Kidney epithelial cell (primary cell): ENCODE data around the gene TMEM217. TPM values are rescaled to one million over a fixed set of nuclear protein-coding genes. Genes with fewer than 3 reads are reported as not detected.
A peak's percentile ranks its signal among the peaks of the same experiment; 100 is the strongest.

Source experiments
- DNase-seq: peaks from one replicate; pipeline ENCODE4 v3.0.0-alpha.2; 2010; ENCODE audit warnings: low read depth
- H3K27me3 ChIP-seq: 2 replicates; pipeline ENCODE4 v1.6.0; 2011; ENCODE audit warnings: low read length; ENCODE audit not compliant: control insufficient read depth, insufficient read depth
- H3K36me3 ChIP-seq: 2 replicates; pipeline ENCODE4 v1.5.1; 2011; ENCODE audit warnings: low read length; ENCODE audit not compliant: control insufficient read depth, insufficient read depth
- H3K4me3 ChIP-seq: 2 replicates; pipeline ENCODE4 v1.5.1; 2011; ENCODE audit warnings: low read depth, mild to moderate bottlenecking, control low read depth, low read length
- total RNA-seq: library from RNA; depleted of rRNA; stranded (reverse); fragments of >200 nt; gene quantifications from 2 replicates; pipeline ENCODE4 v1.2.3, GENCODE V29; 2015
- TF ChIP-seq, protein P1 (sequence below): IDR thresholded peaks from 2 replicates; pipeline ENCODE4 v1.5.1; 2011; ENCODE audit warnings: mild to moderate bottlenecking, moderate library complexity, low read length, control low read depth, inconsistent platforms; ENCODE audit not compliant: insufficient read depth, poor library complexity, severe bottlenecking

The TMEM217 gene
- total RNA-seq, 1 donor from 2014 or later: 2.0 TPM

DNA sequence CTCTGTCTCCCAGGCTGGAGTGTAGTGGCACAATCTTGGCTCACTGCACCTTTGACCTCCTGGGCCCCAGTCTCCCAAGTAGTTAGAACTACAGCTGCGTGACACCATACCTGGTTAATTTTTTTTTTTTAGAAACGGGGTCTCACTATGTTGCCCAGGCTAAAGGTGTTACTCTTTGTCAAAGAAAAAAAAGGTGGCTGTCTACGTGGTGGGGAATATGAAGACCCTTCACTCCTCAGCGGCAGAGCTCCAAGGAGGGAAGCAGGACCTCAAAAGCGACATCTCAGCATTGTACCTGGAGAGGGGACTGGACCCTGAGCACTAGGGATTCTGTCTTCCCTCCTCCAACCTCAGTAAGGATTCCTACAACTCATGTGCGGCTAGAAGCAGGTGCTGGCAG lies 16.8 kb downstream of the TMEM217 start:
- no peaks in the 10 kb centered on the region for H3K36me3 ChIP-seq
- H3K27me3 ChIP-seq: no peaks in the 10 kb centered on the region
- no peak for DNase-seq
- H3K4me3 ChIP-seq: no peak overlapping the region
- TF ChIP-seq, protein P1, sequence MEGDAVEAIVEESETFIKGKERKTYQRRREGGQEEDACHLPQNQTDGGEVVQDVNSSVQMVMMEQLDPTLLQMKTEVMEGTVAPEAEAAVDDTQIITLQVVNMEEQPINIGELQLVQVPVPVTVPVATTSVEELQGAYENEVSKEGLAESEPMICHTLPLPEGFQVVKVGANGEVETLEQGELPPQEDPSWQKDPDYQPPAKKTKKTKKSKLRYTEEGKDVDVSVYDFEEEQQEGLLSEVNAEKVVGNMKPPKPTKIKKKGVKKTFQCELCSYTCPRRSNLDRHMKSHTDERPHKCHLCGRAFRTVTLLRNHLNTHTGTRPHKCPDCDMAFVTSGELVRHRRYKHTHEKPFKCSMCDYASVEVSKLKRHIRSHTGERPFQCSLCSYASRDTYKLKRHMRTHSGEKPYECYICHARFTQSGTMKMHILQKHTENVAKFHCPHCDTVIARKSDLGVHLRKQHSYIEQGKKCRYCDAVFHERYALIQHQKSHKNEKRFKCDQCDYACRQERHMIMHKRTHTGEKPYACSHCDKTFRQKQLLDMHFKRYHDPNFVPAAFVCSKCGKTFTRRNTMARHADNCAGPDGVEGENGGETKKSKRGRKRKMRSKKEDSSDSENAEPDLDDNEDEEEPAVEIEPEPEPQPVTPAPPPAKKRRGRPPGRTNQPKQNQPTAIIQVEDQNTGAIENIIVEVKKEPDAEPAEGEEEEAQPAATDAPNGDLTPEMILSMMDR: no peak

DNA sequence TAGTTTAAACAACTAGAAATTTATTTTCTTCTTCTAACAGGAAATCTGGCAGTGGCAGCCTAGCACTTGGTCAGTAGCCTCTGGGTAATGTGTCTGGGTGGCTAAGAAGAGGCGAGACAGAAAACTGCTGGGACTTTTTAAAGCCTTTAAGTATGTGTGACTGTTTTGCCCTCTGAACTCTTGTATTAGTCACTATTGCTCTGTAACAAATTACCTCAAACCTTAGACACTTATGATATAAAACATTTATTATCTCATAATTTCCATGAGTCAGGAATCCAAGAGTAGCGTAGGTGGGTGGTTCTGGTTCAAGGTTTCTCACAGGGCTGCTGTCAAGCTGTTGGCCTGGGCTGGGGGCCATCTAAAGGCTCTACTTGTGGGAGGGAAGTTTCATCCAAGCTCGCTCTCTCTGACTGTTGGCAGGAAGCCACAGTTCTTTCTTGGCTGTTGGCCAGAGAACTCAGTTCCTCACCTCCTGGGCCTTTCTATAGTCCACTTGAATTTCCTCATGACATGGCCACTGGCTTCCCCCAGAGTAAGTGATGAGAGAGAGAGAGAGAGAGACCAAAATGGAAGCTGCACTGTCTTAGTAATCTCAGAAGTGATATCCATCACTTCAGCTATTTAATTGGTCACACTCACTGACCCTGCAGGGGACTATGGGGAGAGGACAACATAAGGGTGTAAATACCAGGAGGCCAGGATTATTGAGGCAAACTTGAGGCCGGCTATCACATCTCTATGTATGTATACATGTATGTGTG lies 17.8 kb downstream of the TMEM217 start:
- TF ChIP-seq, protein P1: no peak
- H3K36me3 ChIP-seq: no peaks in the 10 kb centered on the region

DNA sequence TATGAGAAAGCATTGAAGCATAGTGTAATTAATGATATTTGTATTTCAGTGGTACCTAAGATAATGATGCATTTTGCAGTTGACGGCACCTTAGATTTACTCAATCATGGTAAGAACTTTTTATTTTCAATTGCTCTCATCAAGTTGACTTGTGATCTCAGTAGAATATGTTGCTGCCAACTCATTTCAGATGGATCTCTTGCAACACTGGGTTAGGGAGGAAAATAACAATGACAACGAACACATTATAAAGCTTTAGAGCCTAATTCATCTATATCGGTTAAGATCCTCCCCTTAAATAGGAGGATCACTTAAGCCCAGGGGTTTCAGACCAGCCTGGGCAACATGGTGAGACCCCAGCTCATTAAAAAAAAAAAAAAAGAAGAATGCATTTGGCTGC lies 18.4 kb downstream of the TMEM217 start:
- Histone ChIP-seq H3K27me3 (no peaks in the 10 kb centered on the region), H3K4me3 (no peak overlapping the region), H3K36me3 (no peaks in the 10 kb centered on the region)
- no peak for DNase-seq
- TF ChIP-seq, protein P1: no peak

More for the DNA sequence above, 17.8 kb downstream of the TMEM217 start:
- Histone ChIP-seq H3K4me3 (no peak overlapping the region), H3K27me3 (no peaks in the 10 kb centered on the region)
- peak; percentile 94 for DNase-seq

DNA sequence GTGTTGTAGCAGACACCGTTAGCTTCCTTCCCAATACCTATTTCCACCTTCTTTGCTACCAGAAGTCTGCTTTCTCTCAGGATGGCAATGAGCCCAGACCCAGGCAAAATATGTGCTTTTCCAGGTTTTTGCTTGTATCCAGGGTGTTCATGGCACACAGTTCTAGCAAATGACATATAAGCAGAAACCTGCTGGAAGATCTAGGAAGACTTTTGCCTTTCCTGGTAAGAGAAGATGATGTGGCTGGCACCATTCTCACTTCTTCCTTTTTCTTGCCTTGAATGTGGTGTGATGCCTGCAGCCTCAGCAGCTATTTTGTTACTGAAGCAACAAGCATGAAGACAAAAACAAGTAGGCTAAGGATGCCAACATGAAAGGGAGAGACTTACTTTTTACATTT lies 19.6 kb downstream of the TMEM217 start:
- no peaks in the 10 kb centered on the region for H3K36me3 ChIP-seq
- no peaks in the 10 kb centered on the region for H3K27me3 ChIP-seq
- TF ChIP-seq, protein P1: no peak
- no peak for DNase-seq
- H3K4me3 ChIP-seq: no peak overlapping the region

DNA sequence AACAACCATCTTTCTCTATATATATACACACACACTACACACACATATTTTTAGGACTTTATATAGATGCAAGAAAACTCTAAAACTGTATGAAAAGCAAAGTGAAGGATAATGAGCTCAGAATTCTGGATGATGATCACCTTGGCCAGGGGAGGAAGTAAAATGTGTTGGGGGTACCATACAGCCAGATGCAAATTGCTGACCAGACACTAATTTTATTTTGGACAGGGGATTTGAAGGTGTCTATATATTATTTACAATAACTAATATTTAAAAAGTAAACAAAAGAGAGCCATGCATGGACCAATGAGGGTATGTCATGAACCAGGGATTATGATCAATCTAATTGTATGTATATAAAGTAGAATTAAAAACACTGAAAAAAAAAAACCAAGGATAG lies 20.2 kb downstream of the TMEM217 start:
- TF ChIP-seq, protein P1: no peak
- Histone ChIP-seq H3K36me3 (no peaks in the 10 kb centered on the region), H3K27me3 (no peaks in the 10 kb centered on the region)

DNA sequence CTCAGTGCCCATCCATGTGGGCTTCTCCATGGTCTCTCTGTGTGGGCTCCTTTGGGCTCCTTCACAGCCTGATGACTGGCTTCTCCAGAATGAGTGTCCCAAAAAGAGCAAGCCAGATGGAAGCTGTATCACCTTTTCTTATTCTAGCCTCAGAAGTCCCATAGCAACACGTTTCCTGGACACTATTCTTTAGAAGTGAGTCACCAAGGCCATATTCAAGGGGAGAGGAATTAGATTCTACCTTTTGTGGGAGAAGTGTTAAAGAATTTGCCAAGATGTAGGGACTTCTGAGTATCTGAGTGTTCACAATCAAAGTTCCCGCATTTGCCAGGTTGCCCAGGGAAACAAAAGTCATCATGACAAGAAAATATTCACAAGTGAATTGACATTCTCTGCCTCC lies 21.0 kb downstream of the TMEM217 start:
- no peak overlapping the region for H3K4me3 ChIP-seq
- H3K36me3 ChIP-seq: no peaks in the 10 kb centered on the region
- DNase-seq: no peak
- TF ChIP-seq, protein P1: no peak
- no peaks in the 10 kb centered on the region for H3K27me3 ChIP-seq

More for the DNA sequence above, 20.2 kb downstream of the TMEM217 start:
- no peak for DNase-seq
- no peak overlapping the region for H3K4me3 ChIP-seq
